GM19438 (cell line): ENCODE results near the gene PATL1.
"Not testable (repeated sequence)": the region's sequence is repeated elsewhere in the genome, so short reads cannot be mapped to it uniquely, and the experiment has no call there.

Source experiments
- ATAC-seq: cut with Tn5 transposase; IDR thresholded peaks from one replicate; pipeline ENCODE4 v1.9.1; 2021; ENCODE audit warnings: low read depth; ENCODE audit not compliant: unreplicated experiment

The PATL1 gene, protein sequence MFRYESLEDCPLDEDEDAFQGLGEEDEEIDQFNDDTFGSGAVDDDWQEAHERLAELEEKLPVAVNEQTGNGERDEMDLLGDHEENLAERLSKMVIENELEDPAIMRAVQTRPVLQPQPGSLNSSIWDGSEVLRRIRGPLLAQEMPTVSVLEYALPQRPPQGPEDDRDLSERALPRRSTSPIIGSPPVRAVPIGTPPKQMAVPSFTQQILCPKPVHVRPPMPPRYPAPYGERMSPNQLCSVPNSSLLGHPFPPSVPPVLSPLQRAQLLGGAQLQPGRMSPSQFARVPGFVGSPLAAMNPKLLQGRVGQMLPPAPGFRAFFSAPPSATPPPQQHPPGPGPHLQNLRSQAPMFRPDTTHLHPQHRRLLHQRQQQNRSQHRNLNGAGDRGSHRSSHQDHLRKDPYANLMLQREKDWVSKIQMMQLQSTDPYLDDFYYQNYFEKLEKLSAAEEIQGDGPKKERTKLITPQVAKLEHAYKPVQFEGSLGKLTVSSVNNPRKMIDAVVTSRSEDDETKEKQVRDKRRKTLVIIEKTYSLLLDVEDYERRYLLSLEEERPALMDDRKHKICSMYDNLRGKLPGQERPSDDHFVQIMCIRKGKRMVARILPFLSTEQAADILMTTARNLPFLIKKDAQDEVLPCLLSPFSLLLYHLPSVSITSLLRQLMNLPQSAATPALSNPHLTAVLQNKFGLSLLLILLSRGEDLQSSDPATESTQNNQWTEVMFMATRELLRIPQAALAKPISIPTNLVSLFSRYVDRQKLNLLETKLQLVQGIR

DNA sequence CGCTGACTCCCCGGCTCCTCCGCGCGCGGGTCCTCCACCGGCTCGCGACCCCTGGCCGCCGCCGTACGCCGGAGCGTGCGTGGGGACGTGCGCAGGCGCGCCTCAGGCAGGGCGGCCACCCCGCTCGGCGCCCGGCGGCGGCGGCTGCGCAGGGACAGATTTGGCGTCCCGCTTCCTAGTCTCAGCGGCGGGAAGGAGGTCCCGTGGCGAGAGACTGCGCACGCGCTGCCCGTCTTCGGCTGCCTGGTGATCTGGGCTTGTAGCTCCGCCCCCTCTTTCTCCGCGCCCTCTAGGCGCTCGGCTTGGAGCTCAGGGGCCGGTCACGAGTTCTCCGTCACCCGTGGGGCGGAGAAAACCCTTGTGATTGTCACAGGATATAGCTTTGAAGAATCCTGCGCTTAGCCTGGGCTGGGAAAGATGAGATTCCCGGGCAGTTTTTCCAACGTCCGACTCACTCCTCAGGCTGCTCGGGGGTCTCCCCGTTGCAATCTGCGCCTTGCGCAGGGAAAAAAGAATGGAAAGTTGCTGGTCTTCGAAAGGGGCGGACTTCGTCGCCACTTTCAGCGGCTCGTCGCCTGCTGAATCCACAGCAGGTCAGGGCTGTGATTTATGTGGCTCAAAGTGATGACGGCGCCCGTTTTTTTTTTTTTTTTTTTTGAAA is at the start of gene PATL1:
PATL1 (minus strand) TSS at position 88 of the 661 bp plus-strand sequence. CDS start 142 bp downstream, outside the sequence.
- peak; percentile 89 for ATAC-seq

- no peak for ATAC-seq
Measured at GRCh38 chr11:59716051-59716450, 47.2 kb upstream of the PATL1 start.

- ATAC-seq: no peak
Measured at GRCh38 chr11:59713745-59714144, 44.9 kb upstream of the PATL1 start, which contains the start of gene OR10V1. Gene OR10V1, minus strand, starts transcription at chr11:59713845. Its CDS starts 0 bp downstream, at chr11:59713845.

DNA sequence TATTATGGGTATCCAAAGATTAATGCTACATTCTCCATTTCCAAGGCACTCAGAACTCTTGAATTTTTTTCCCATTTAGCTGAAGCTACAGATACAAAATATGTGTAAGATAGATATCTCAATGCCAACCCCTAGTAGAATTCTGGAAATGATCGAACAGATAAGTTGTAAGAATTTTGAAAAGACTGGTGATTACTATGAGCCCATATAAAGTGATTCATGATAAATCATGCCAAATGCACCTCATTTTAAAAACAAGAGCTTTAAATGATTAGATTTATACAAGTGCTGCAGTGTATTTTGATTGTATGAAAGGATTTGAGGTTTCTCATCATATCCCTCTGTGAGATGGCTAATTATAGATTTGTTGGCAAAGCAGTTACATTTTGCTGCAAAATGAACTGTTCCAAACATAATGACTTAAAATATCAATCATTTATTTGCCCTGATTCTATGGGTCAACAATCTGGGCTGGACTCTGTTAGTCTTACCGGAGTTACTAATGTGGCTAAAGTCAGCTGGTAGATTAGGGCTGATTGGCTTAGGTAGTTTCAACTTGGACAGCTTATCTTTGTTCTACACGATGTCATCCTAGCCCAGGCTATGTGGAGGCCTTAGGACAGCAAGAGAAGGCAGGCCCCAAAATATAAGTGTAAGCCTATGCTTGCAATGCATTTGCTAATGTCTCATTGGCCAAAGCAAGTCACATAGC is 41.5 kb upstream of the PATL1 start:
- ATAC-seq: no peak

DNA sequence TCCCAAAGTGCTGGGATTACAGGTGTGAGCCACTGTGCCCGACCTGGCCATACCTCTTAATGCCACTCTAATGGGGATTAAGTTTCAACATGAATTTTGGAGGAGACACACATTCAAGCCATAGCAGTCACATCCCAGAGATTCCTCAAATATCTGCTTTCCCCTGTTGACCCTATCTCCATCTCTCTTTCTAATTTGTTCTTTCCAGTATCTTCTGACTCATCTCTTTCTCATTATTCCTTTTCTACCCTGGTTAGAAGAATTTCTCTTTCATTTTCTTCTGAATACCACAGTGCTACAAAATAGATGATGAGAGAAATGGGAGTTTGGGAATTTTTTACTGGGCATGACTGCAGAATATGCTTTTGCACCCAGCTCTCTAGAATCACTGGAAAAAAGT is 39.7 kb upstream of the PATL1 start:
- ATAC-seq: no peak

DNA sequence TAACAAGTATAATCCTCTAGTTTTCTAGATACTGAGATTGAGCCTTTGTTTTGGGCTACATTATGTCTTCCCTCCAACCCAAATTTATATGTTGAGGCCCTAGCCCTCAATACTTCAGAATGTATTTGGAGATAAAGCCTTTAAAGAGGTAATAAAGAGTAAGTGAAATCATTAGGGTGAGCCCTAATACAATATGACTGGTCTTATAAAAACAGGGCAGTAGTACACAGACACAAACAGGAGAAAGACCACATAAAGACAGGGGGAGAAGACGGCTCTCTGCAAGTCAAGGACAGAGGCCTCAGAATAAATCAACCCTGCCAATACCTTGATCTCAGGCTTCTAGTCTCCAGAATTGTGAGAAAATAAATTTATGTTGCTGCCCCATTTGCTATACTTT is 38.5 kb upstream of the PATL1 start:
- ATAC-seq: no peak

- no peak for ATAC-seq
Measured at GRCh38 chr11:59706518-59707285, 37.9 kb upstream of the PATL1 start.

GRCh38 chr11:59705294-59705693 is 36.5 kb upstream of the PATL1 start:
- no peak for ATAC-seq

DNA sequence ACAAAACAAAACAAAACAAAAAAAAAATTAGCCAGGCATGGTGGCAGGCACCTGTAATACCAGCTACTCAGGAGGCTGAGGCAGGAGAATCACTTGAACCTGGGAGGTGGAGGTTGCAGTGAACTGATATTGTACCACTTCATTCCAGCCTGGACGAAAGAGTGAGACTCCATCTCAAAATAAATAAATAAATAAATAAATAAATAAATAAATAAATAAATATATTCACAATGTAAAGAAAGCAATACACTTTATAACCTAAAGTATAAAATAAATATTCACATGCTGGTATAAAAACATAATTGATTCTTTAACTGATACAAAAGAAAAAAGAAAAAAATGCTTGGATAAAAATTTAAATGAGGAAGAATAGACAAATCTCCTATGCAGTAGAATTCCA is 34.7 kb upstream of the PATL1 start:
- not testable (repeated sequence) for ATAC-seq

- not testable (repeated sequence) for ATAC-seq
Measured at GRCh38 chr11:59700157-59700556, 31.3 kb upstream of the PATL1 start.

- no peak for ATAC-seq
Measured at GRCh38 chr11:59698506-59698905, 29.7 kb upstream of the PATL1 start.

DNA sequence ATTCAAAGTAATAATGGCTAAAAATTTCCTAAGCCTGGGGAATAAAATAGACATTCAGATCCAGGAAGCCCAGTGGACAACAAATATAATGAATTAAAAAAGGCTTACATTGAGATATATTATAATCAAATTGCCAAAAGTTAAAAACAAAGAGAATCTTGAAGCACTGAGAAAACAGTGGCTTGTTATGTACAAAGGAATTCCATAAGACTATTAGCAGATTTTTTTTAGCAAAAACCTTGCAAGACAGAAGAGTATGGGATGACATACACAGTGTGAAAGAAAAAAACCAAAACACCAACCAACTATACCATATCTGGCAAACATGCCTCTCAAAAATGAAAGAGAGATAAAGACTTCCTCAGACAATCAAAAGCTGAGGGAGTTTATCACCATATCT is 24.1 kb upstream of the PATL1 start:
- ATAC-seq: no peak

DNA sequence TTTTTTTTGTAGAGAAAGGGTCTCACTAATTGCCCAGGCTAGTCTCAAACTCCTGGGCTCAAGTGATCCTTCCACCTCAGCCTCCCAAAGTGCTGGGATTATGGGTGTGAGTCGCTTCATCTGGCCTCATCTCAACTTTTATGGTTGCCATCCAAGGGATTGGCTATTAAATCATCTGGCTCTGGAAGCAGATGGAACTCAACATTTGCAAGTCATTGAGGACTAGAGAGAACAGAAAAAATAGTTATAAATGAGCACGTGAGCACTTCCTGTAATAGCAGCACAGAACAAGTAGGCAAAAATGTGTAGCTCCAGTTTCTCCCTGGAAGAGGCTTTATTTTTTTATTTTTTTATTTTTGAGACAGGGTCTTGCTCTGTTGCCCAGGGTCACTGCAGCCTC is 22.3 kb upstream of the PATL1 start:
- ATAC-seq: no peak

GRCh38 chr11:59689015-59689414 is 20.2 kb upstream of the PATL1 start:
- no peak for ATAC-seq

- not testable (repeated sequence) for ATAC-seq
Measured at GRCh38 chr11:59681260-59681725, 12.5 kb upstream of the PATL1 start.

DNA sequence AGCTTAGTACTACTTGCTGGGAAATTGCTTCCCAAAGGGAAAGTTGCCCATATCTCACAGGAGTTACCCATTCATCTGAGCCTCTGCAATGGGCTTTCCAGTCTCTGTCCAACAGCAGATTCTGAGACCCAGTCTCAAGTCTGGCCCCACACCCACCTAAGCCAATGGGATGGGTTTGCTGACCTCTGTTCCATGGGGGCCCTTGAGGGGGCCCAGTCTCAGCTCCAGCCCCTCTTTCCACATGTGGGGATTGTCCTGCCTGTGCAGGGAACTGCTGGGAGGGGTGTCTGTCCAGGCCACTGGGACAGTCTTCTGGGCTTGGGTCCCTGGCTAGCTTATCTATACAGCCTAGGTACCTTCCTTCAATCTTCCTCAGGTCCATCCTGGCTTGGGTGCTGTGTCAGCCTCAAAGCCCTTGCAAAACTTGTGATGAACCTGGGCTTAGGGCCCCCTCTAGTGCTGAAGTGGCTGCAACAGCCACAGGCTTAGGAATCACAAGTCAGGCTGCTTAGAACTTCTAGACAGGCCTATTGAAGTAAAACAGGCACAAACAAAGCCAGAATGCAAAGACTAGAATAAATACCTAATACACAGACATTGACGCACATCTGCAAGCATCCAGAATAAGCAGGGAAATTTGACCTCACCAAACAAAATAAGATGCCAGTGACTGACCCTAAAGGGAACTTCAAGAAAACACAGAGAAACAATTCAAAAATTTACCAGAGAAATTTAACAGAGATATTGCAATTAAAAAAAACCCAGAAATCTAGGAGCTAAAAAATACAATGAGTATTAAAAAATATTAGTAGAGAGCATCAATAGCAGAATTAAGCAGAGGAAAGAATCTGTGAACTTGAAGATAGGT is 11.7 kb upstream of the PATL1 start:
- peak; percentile 64 for ATAC-seq

DNA sequence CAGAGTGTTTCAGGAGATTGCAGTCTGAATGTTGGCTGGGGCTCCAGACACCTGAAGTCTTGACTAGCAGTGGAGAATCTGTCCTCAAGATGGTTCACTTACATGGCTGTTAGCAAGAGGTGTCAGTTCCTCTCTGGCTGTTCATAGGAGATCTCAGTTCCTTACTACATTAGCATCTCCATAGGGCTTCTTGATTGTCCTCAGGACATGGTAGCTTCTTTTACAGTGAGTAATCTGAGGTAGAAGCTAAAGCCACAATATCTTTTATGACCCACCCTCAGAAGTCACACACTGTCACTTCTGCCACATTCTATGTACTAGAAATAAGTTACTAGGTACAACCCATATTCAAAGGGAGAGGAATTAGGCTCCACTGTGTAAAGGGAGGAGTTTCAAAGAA is 10.5 kb upstream of the PATL1 start:
- no peak for ATAC-seq

DNA sequence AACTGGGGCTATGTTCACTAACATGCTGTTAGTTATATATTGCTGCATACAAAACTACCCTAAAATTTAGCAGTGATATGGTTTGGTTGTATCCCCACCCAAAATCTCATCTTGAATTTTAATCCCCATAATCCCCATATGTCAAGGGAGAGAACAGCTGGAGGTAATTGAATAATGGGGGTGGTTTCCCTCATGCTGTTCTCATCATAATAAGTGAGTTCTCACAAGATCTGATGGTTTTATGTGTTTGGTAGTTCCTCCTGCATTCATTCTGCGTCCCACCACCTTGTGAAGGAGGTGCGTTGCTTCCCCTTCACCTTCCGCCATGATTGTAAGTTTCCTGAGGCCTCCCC is 10.0 kb upstream of the PATL1 start:
- ATAC-seq: no peak
